HepG2 (cell line): Measurements from ENCODE around the gene CPSF6. TPM values are rescaled to one million over a fixed set of nuclear protein-coding genes. Genes with fewer than 3 reads are reported as not detected.

ENCODE experiments used
- ATAC-seq: fragments of 200-7000 bp; cut with Tn5 transposase; 3 replicates; pipeline ENCODE4 v1.9.1; 2020; ENCODE audit warnings: mild to moderate bottlenecking, moderate library complexity
- BruUV-seq: library from RNA; stranded (reverse); fragments of 400-500 nt; replicated peaks from 2 replicates; lab custom pipeline; 2021; lab: Mats Ljungman, UMichigan
- CTCF ChIA-PET: fragments of 300-600 bp; formaldehyde crosslinking; extraction: SDS; loops from one replicate; lab custom pipeline; 2021; ENCODE audit warnings: low total read pairs, inconsistent platforms, low intra/inter-chr PET ratio; lab: Yijun Ruan, JAX
- POLR2A ChIA-PET: fragments of 350-600 bp; sonication (Branson Sonifier 250); formaldehyde crosslinking; loops from one replicate; lab custom pipeline; 2020; ENCODE audit warnings: antibody characterized with exemption, inconsistent platforms; lab: Yijun Ruan, JAX
- DNase-seq: peaks from one replicate; pipeline ENCODE4 v3.0.0-alpha.2; 2015; ENCODE audit warnings: low spot score
- FAIRE-seq: peaks from 3 replicates; lab custom pipeline; 2011; peaks lifted over from hg19 to GRCh38; lab: Jason Lieb, UNC
- H2AFZ ChIP-seq: one replicate; pipeline ENCODE4 v1.6.1; 2011; ENCODE audit warnings: low read length, inconsistent platforms
- H3K27ac ChIP-seq: fragments of 300-600 bp; 3 replicates; pipeline ENCODE4 v1.8.0; 2011; ENCODE audit warnings: mixed run types, mild to moderate bottlenecking, mixed read lengths, low read length, inconsistent platforms; ENCODE audit not compliant: insufficient read depth; ENCODE audit errors: extremely low read length
- H3K27me3 ChIP-seq, 2 experiments: fragments of 200-600 bp in 1 of 2; 2 replicates in 1 of 2; 3 replicates in 1 of 2; pipeline versions ENCODE4 v1.6.0 to v1.8.0; 2011; ENCODE audit warnings: low read length in 2 of 2, mild to moderate bottlenecking in 2 of 2, moderate library complexity in 2 of 2, inconsistent platforms in 1 of 2; ENCODE audit not compliant: insufficient read depth in 2 of 2, control insufficient read depth in 1 of 2
- H3K36me3 ChIP-seq, 2 experiments: fragments of 200-600 bp in 1 of 2; replicated peaks in 1 of 2; 2 replicates in 1 of 2; 3 replicates in 1 of 2; pipeline versions ENCODE4 v1.5.1 to v1.8.0; 2011; ENCODE audit warnings: low read length in 2 of 2, inconsistent platforms in 1 of 2; ENCODE audit not compliant: insufficient read depth in 2 of 2, control insufficient read depth in 1 of 2
- H3K4me1 ChIP-seq: 2 replicates; pipeline ENCODE4 v1.5.1; 2012; ENCODE audit warnings: low read length, inconsistent platforms; ENCODE audit not compliant: insufficient read depth
- H3K4me2 ChIP-seq: 2 replicates; pipeline ENCODE4 v1.6.0; 2011; ENCODE audit warnings: low read depth, low read length, inconsistent platforms
- H3K4me3 ChIP-seq, 3 experiments: fragments of 200-600 bp in 1 of 3; sonication (generic), shearing (Covaris generic) in 1 of 3; replicated peaks in 1 of 3; 2 replicates each; pipeline ENCODE4 v1.5.1; 2011 to 2016; ENCODE audit warnings: low read length in 3 of 3, inconsistent platforms in 2 of 3, low read depth in 2 of 3, mild to moderate bottlenecking in 2 of 3, control low read depth in 1 of 3, mixed read lengths in 1 of 3; ENCODE audit not compliant: insufficient read depth in 1 of 3
- H3K79me2 ChIP-seq: one replicate; pipeline ENCODE4 v1.6.1; 2011; ENCODE audit warnings: low read length, inconsistent platforms; ENCODE audit not compliant: insufficient read depth
- H3K9ac ChIP-seq: 2 replicates; pipeline ENCODE4 v1.6.0; 2011; ENCODE audit warnings: mild to moderate bottlenecking, low read depth, low read length, inconsistent platforms; ENCODE audit not compliant: insufficient read depth
- H3K9me3 ChIP-seq: 2 replicates; pipeline ENCODE4 v1.5.1; 2012; ENCODE audit warnings: mild to moderate bottlenecking, low read length
- H4K20me1 ChIP-seq: 2 replicates; pipeline ENCODE4 v1.6.0; 2011; ENCODE audit warnings: inconsistent platforms, mild to moderate bottlenecking, low read length, moderate library complexity; ENCODE audit not compliant: insufficient read depth
- AHR ChIP-seq: IDR thresholded peaks from 2 replicates; pipeline ENCODE4 v1.6.1; 2018; ENCODE audit warnings: missing genetic modification reagents, missing compliant biosample characterization
- MATR3 ChIP-seq: sonication (generic); formaldehyde crosslinking; IDR thresholded peaks from 2 replicates; pipeline ENCODE4 v1.4.0; 2020; ENCODE audit warnings: missing genetic modification reagents
- MZF1 ChIP-seq: sonication (generic); formaldehyde crosslinking; IDR thresholded peaks from 2 replicates; pipeline ENCODE4 v1.8.1; 2023; ENCODE audit warnings: mild to moderate bottlenecking, missing genetic modification reagents, borderline replicate concordance
- PREB ChIP-seq: sonication (generic); formaldehyde crosslinking; IDR thresholded peaks from 2 replicates; pipeline ENCODE4 v1.4.0; 2020; ENCODE audit warnings: missing genetic modification reagents
- SIX1 ChIP-seq: sonication (generic); formaldehyde crosslinking; IDR thresholded peaks from 2 replicates; pipeline ENCODE4 v1.4.0; 2020; ENCODE audit warnings: missing genetic modification reagents, borderline replicate concordance
- ZNF570 ChIP-seq: sonication (generic); formaldehyde crosslinking; IDR thresholded peaks from 2 replicates; pipeline ENCODE4 v1.4.0; 2020; ENCODE audit warnings: mild to moderate bottlenecking, missing genetic modification reagents, borderline replicate concordance
- ZNF615 ChIP-seq: sonication (generic); formaldehyde crosslinking; IDR thresholded peaks from 2 replicates; pipeline ENCODE4 v1.5.0; 2020; ENCODE audit warnings: mild to moderate bottlenecking, missing genetic modification reagents, borderline replicate concordance
- WGBS: methylation state at CpG from one replicate; pipeline ENCODE4 v1.1.6; 2017; ENCODE audit warnings: low lambda C conversion rate; 5-methylcytosine and 5-hydroxymethylcytosine counted together
- in situ Hi-C: cut with HindIII; loops from 2 replicates; pipeline ENCODE4 v1.10.0; 2017; ENCODE audit warnings: low pct_unique_long_range_greater_than_20kb; ENCODE audit not compliant: extremely low pct_ligation_motif_present
- intact Hi-C: fragments of 100-400 bp; cut with micrococcal nuclease; formaldehyde crosslinking; loops from one replicate; pipeline ENCODE4 v1.10.0; 2022; ENCODE audit not compliant: unreplicated experiment
- microRNA counts: library from miRNA; unstranded; fragments of <30 nt; microRNA quantifications from one replicate; lab custom pipeline; 2015
- microRNA-seq: library from miRNA; unstranded; fragments of <30 nt; microRNA quantifications from one replicate; pipeline ENCODE4, GENCODE V29; 2020
- polyA plus RNA-seq, 8 experiments: library from polyadenylated mRNA; depleted of rRNA in 3 of 8; stranded (reverse) in 7 of 8; unstranded in 1 of 8; fragments of >200 nt; fragmentation: Illumina TruSeq in 4 of 8; extraction: Trizol in 4 of 8; gene quantifications; 2 replicates each; pipeline versions ENCODE4 v1.2.1 to v1.2.3, GENCODE V29; 2011 to 2016; ENCODE audit warnings: low read depth in 4 of 8, missing spikeins in 1 of 8, mixed read lengths in 1 of 8; ENCODE audit not compliant: insufficient read depth in 1 of 8
- total RNA-seq, 5 experiments: library from RNA; depleted of rRNA; stranded (reverse); fragments of >200 nt; fragmentation: Illumina TruSeq; extraction: Trizol; gene quantifications; 2 replicates each; pipeline ENCODE4 v1.2.3, GENCODE V29; 2016; ENCODE audit warnings: low read depth in 1 of 5

CPSF6 gene
- total and polyA plus RNA-seq, 2 of the 13 experiments (the other 11 are each of a cell fraction or from before 2014, with no cell fraction given): 41.8 to 71.0 TPM

GRCh38 chr12:69321351-69321750 is 82.0 kb downstream of the CPSF6 start:
- H3K27ac ChIP-seq: peak overlapping the region; percentile 31
- H3K4me2 ChIP-seq: no peak overlapping the region
- no peaks in the 10 kb centered on the region for H4K20me1 ChIP-seq
- peaks cover 10% of the 10 kb centered on the region; the same call in 1 of the 2 replicates for H3K9me3 ChIP-seq
- no peak overlapping the region for H3K9ac ChIP-seq
- H3K36me3 ChIP-seq: no peaks in the 10 kb centered on the region
- BruUV-seq: no TSS peak
- CTCF ChIA-PET: no interaction called here
- H3K79me2 ChIP-seq: no peaks in the 10 kb centered on the region
- POLR2A ChIA-PET: interaction anchor here (1.2 to 3.3 kb wide), 2 partner anchors 10 to 27 kb away, joined by 3 to 19 read pairs; partner anchors contain the start of gene LYZ
- ATAC-seq: peak; percentile 13
- intact Hi-C loops (no loop called here), in situ Hi-C loops (no loop called here)
- H3K4me3 ChIP-seq: no peak overlapping the region
- no peak for DNase-seq
- no peak for FAIRE-seq
- no peaks in the 10 kb centered on the region for H3K27me3 ChIP-seq
- H3K4me1 ChIP-seq: peaks cover 50% of the 10 kb centered on the region
- H2AFZ ChIP-seq: no peak overlapping the region
- TF ChIP-seq MZF1 (CRISPR knock-in tag) (no peak), AHR (no peak), ZNF615 (CRISPR knock-in tag) (no peak), MATR3 (CRISPR knock-in tag) (no peak), SIX1 (CRISPR knock-in tag) (no peak), ZNF570 (CRISPR knock-in tag) (no peak), PREB (CRISPR knock-in tag) (no peak)
- 0% methylated on average over 1 of the region's 1 CpG for WGBS

MicroRNAs encoded within 50 kb of the gene (microRNA counts, 767-probe panel; counts per million panel counts)
- not detected for microRNA hsa-miR-1279 (lab: Ali Mortazavi, UCI)

Small RNA genes within 50 kb of the gene (microRNA-seq; reads per million reads assigned to microRNA genes)
- gene MIR1279: not detected

Other genes starting within 250 kb of the CPSF6 start
- 1,312 and 2,054 TPM in 2 replicates for gene LYZ, start 108.8 kb downstream of the CPSF6 start, total RNA-seq (2016; rRNA removed; fragmentation: Illumina TruSeq; extraction: Trizol)
- gene LYZ, start 108.8 kb downstream of the CPSF6 start, polyA plus RNA-seq (2011; rRNA removed): 1,560 and 1,788 TPM in 2 replicates
- 45.0 and 51.7 TPM in 2 replicates for gene YEATS4, start 120.2 kb downstream of the CPSF6 start, total RNA-seq (2016; rRNA removed; fragmentation: Illumina TruSeq; extraction: Trizol)
- gene YEATS4, start 120.2 kb downstream of the CPSF6 start, polyA plus RNA-seq (2011; rRNA removed): 10.0 and 16.8 TPM in 2 replicates
- gene FRS2, start 230.8 kb downstream of the CPSF6 start, total RNA-seq (2016; rRNA removed; fragmentation: Illumina TruSeq; extraction: Trizol): 16.8 and 31.4 TPM in 2 replicates
- gene FRS2, start 230.8 kb downstream of the CPSF6 start, polyA plus RNA-seq (2011; rRNA removed): 6.9 and 8.3 TPM in 2 replicates